ENCODE data around the gene INTS1.

DNA sequence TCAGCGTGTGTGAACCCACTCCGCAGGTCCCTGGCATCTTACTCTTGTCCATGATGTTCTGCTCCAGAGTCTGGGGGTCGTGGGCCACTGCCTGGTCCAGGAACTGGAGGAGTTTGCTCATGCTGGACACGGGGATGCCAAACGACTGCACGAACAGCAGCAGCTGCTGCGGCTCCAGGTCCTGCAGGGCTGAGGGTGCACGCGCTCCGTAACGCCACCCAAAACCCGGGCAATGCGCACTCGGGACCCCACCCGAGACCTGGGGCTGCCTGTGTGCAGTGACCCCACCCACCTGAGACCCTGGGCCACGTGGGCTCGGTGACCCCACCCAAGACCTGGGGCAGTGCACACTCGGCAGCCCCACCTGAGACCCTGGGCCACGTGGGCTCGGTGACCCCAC, 22.9 kb downstream of the INTS1 start:
- TF ChIP-seq, protein P1, sequence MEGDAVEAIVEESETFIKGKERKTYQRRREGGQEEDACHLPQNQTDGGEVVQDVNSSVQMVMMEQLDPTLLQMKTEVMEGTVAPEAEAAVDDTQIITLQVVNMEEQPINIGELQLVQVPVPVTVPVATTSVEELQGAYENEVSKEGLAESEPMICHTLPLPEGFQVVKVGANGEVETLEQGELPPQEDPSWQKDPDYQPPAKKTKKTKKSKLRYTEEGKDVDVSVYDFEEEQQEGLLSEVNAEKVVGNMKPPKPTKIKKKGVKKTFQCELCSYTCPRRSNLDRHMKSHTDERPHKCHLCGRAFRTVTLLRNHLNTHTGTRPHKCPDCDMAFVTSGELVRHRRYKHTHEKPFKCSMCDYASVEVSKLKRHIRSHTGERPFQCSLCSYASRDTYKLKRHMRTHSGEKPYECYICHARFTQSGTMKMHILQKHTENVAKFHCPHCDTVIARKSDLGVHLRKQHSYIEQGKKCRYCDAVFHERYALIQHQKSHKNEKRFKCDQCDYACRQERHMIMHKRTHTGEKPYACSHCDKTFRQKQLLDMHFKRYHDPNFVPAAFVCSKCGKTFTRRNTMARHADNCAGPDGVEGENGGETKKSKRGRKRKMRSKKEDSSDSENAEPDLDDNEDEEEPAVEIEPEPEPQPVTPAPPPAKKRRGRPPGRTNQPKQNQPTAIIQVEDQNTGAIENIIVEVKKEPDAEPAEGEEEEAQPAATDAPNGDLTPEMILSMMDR (IDR thresholded peaks at IDR 0.05): no peak
- no peak for TF ChIP-seq POLR2A (IDR thresholded peaks at IDR 0.05)

Data from heart left ventricle (tissue), 13 donors.